Loucy (cell line): ENCODE data around the gene ATRNL1.

Source experiments
- H2AFZ ChIP-seq: fragments of 200-600 bp; sonication (generic); 2 replicates; pipeline ENCODE4 v1.6.0; 2016; ENCODE audit warnings: antibody characterized with exemption, mild to moderate bottlenecking, low read length, moderate library complexity
- H3F3A ChIP-seq: fragments of 200-600 bp; 2 replicates; pipeline ENCODE4 v1.6.0; 2016; ENCODE audit warnings: antibody characterized with exemption, low read depth, mild to moderate bottlenecking
- H3K27me3 ChIP-seq: fragments of 200-600 bp; sonication (generic); 2 replicates; pipeline ENCODE4 v1.6.1; 2014; ENCODE audit warnings: low read length, mild to moderate bottlenecking; ENCODE audit not compliant: insufficient read depth, poor library complexity, severe bottlenecking
- H3K36me3 ChIP-seq: fragments of 200-600 bp; sonication (generic); 2 replicates; pipeline ENCODE4 v1.6.1; 2016; ENCODE audit warnings: low read length; ENCODE audit not compliant: insufficient read depth
- H3K4me1 ChIP-seq: fragments of 200-600 bp; sonication (generic); 2 replicates; pipeline ENCODE4 v1.5.1; 2014; ENCODE audit warnings: low read length, mild to moderate bottlenecking; ENCODE audit not compliant: insufficient read depth, poor library complexity, severe bottlenecking
- H3K4me2 ChIP-seq: fragments of 200-600 bp; sonication (generic); 2 replicates; pipeline ENCODE4 v1.6.0; 2014; ENCODE audit warnings: antibody characterized with exemption, low read length, low read depth, mild to moderate bottlenecking; ENCODE audit not compliant: poor library complexity, severe bottlenecking
- H3K4me3 ChIP-seq: fragments of 200-600 bp; sonication (generic); 2 replicates; pipeline ENCODE4 v1.5.1; 2014; ENCODE audit warnings: low read length, mild to moderate bottlenecking, mixed read lengths; ENCODE audit not compliant: poor library complexity, severe bottlenecking
- H3K79me2 ChIP-seq: fragments of 200-600 bp; sonication (generic); 2 replicates; pipeline ENCODE4 v1.6.1; 2014; ENCODE audit warnings: low read length; ENCODE audit not compliant: insufficient read depth
- H3K9ac ChIP-seq: fragments of 200-600 bp; sonication (generic); 2 replicates; pipeline ENCODE4 v1.6.0; 2014; ENCODE audit warnings: mild to moderate bottlenecking, low read depth, low read length, moderate library complexity; ENCODE audit not compliant: poor library complexity, severe bottlenecking
- H3K9me2 ChIP-seq: fragments of 200-600 bp; sonication (generic); replicated peaks from 2 replicates; pipeline ENCODE4 v1.6.1; 2016; ENCODE audit warnings: low read depth, low read length, mixed read lengths
- H3K9me3 ChIP-seq: fragments of 200-600 bp; sonication (generic); 2 replicates; pipeline ENCODE4 v1.6.1; 2014; ENCODE audit warnings: mild to moderate bottlenecking, antibody characterized with exemption, low read length, low read depth; ENCODE audit not compliant: insufficient read depth
- H4K20me1 ChIP-seq: fragments of 200-600 bp; sonication (generic); 2 replicates; pipeline ENCODE4 v1.6.0; 2014; ENCODE audit warnings: antibody characterized with exemption, low read length, mild to moderate bottlenecking; ENCODE audit not compliant: insufficient read depth, poor library complexity, severe bottlenecking
- CTCF ChIP-seq: fragments of 200-600 bp; sonication (generic); conservative IDR thresholded peaks from 2 replicates; pipeline ENCODE4 v1.5.1; 2014; ENCODE audit warnings: mild to moderate bottlenecking, antibody characterized with exemption, low read length
- EZH2phosphoT487 ChIP-seq: fragments of 200-600 bp; IDR thresholded peaks from 2 replicates; pipeline ENCODE4 v1.6.1; 2018; ENCODE audit warnings: antibody characterized with exemption, mild to moderate bottlenecking, moderate library complexity, borderline replicate concordance

Gene ATRNL1

GRCh38 chr10:115056186-115056585 is 37.0 kb upstream of the ATRNL1 start:
- peaks cover 12% of the 10 kb centered on the region for H3K4me1 ChIP-seq
- H2AFZ ChIP-seq = no peak overlapping the region
- H3K9ac ChIP-seq = no peak overlapping the region

GRCh38 chr10:115059301-115059898 is 33.8 kb upstream of the ATRNL1 start:
- Histone ChIP-seq H3K4me3 (no peak overlapping the region), H3K36me3 (no peaks in the 10 kb centered on the region), H3K4me2 (no peak overlapping the region), H3K9ac (no peak overlapping the region), H3K27me3 (no peaks in the 10 kb centered on the region), H3K9me2 (no peaks in the 10 kb centered on the region), H3F3A (no peaks in the 10 kb centered on the region), H4K20me1 (no peaks in the 10 kb centered on the region), H3K79me2 (no peaks in the 10 kb centered on the region), H2AFZ (no peak overlapping the region), H3K4me1 (no peaks in the 10 kb centered on the region), H3K9me3 (no peaks in the 10 kb centered on the region)
- TF ChIP-seq CTCF = no peak
- TF ChIP-seq EZH2phosphoT487 = no peak

More at GRCh38 chr10:115056186-115056585, 37.0 kb upstream of the ATRNL1 start:
- H3K9me3 ChIP-seq = no peaks in the 10 kb centered on the region
- H3K36me3 ChIP-seq = no peaks in the 10 kb centered on the region
- TF ChIP-seq CTCF = no peak
- no peak for TF ChIP-seq EZH2phosphoT487
- no peak overlapping the region for H3K4me2 ChIP-seq
- no peaks in the 10 kb centered on the region for H3K9me2 ChIP-seq
- no peaks in the 10 kb centered on the region for H3K27me3 ChIP-seq
- no peaks in the 10 kb centered on the region for H3K79me2 ChIP-seq
- no peak overlapping the region for H3K4me3 ChIP-seq
- H3F3A ChIP-seq = no peaks in the 10 kb centered on the region
- H4K20me1 ChIP-seq = no peaks in the 10 kb centered on the region

GRCh38 chr10:115063701-115064658 is 29.2 kb upstream of the ATRNL1 start:
- Histone ChIP-seq H3K79me2 (no peaks in the 10 kb centered on the region), H3K9ac (no peak overlapping the region), H3K36me3 (no peaks in the 10 kb centered on the region), H3F3A (no peaks in the 10 kb centered on the region), H4K20me1 (no peaks in the 10 kb centered on the region), H3K27me3 (no peaks in the 10 kb centered on the region), H3K9me2 (no peaks in the 10 kb centered on the region), H2AFZ (no peak overlapping the region), H3K4me3 (no peak overlapping the region), H3K9me3 (no peaks in the 10 kb centered on the region), H3K4me2 (no peak overlapping the region), H3K4me1 (no peaks in the 10 kb centered on the region)
- TF ChIP-seq CTCF (no peak), EZH2phosphoT487 (no peak)
